HepG2 (cell line): ENCODE results near the gene MYO1E. TPM values are rescaled to one million over a fixed set of nuclear protein-coding genes. Genes with fewer than 3 reads are reported as not detected.

ENCODE experiments used
- ATAC-seq: fragments of 200-7000 bp; cut with Tn5 transposase; 3 replicates; pipeline ENCODE4 v1.9.1; 2020; ENCODE audit warnings: mild to moderate bottlenecking, moderate library complexity
- BruUV-seq: library from RNA; stranded (reverse); fragments of 400-500 nt; replicated peaks from 2 replicates; lab custom pipeline; 2021; lab: Mats Ljungman, UMichigan
- CTCF ChIA-PET: fragments of 300-600 bp; formaldehyde crosslinking; extraction: SDS; loops from one replicate; lab custom pipeline; 2021; ENCODE audit warnings: low total read pairs, inconsistent platforms, low intra/inter-chr PET ratio; lab: Yijun Ruan, JAX
- POLR2A ChIA-PET: fragments of 350-600 bp; sonication (Branson Sonifier 250); formaldehyde crosslinking; loops from one replicate; lab custom pipeline; 2020; ENCODE audit warnings: antibody characterized with exemption, inconsistent platforms; lab: Yijun Ruan, JAX
- DNase-seq: peaks from one replicate; pipeline ENCODE4 v3.0.0-alpha.2; 2015; ENCODE audit warnings: low spot score
- FAIRE-seq: peaks from 3 replicates; lab custom pipeline; 2011; peaks lifted over from hg19 to GRCh38; lab: Jason Lieb, UNC
- H2AFZ ChIP-seq: one replicate; pipeline ENCODE4 v1.6.1; 2011; ENCODE audit warnings: low read length, inconsistent platforms
- H3K27ac ChIP-seq: fragments of 300-600 bp; 3 replicates; pipeline ENCODE4 v1.8.0; 2011; ENCODE audit warnings: mixed run types, mild to moderate bottlenecking, mixed read lengths, low read length, inconsistent platforms; ENCODE audit not compliant: insufficient read depth; ENCODE audit errors: extremely low read length
- H3K27me3 ChIP-seq, 2 experiments: fragments of 200-600 bp in 1 of 2; 2 replicates in 1 of 2; 3 replicates in 1 of 2; pipeline versions ENCODE4 v1.6.0 to v1.8.0; 2011; ENCODE audit warnings: low read length in 2 of 2, mild to moderate bottlenecking in 2 of 2, moderate library complexity in 2 of 2, inconsistent platforms in 1 of 2; ENCODE audit not compliant: insufficient read depth in 2 of 2, control insufficient read depth in 1 of 2
- H3K36me3 ChIP-seq, 2 experiments: fragments of 200-600 bp in 1 of 2; replicated peaks in 1 of 2; 2 replicates in 1 of 2; 3 replicates in 1 of 2; pipeline versions ENCODE4 v1.5.1 to v1.8.0; 2011; ENCODE audit warnings: low read length in 2 of 2, inconsistent platforms in 1 of 2; ENCODE audit not compliant: insufficient read depth in 2 of 2, control insufficient read depth in 1 of 2
- H3K4me1 ChIP-seq: 2 replicates; pipeline ENCODE4 v1.5.1; 2012; ENCODE audit warnings: low read length, inconsistent platforms; ENCODE audit not compliant: insufficient read depth
- H3K4me2 ChIP-seq: 2 replicates; pipeline ENCODE4 v1.6.0; 2011; ENCODE audit warnings: low read depth, low read length, inconsistent platforms
- H3K4me3 ChIP-seq, 3 experiments: fragments of 200-600 bp in 1 of 3; sonication (generic), shearing (Covaris generic) in 1 of 3; replicated peaks in 1 of 3; 2 replicates each; pipeline ENCODE4 v1.5.1; 2011 to 2016; ENCODE audit warnings: low read length in 3 of 3, inconsistent platforms in 2 of 3, low read depth in 2 of 3, mild to moderate bottlenecking in 2 of 3, control low read depth in 1 of 3, mixed read lengths in 1 of 3; ENCODE audit not compliant: insufficient read depth in 1 of 3
- H3K79me2 ChIP-seq: one replicate; pipeline ENCODE4 v1.6.1; 2011; ENCODE audit warnings: low read length, inconsistent platforms; ENCODE audit not compliant: insufficient read depth
- H3K9ac ChIP-seq: 2 replicates; pipeline ENCODE4 v1.6.0; 2011; ENCODE audit warnings: mild to moderate bottlenecking, low read depth, low read length, inconsistent platforms; ENCODE audit not compliant: insufficient read depth
- H3K9me3 ChIP-seq: 2 replicates; pipeline ENCODE4 v1.5.1; 2012; ENCODE audit warnings: mild to moderate bottlenecking, low read length
- H4K20me1 ChIP-seq: 2 replicates; pipeline ENCODE4 v1.6.0; 2011; ENCODE audit warnings: inconsistent platforms, mild to moderate bottlenecking, low read length, moderate library complexity; ENCODE audit not compliant: insufficient read depth
- DNMT1 ChIP-seq: sonication (generic); formaldehyde crosslinking; IDR thresholded peaks from 2 replicates; pipeline ENCODE4 v1.5.1; 2020; ENCODE audit warnings: mild to moderate bottlenecking, missing genetic modification reagents
- HOXA7 ChIP-seq: sonication (generic); formaldehyde crosslinking; IDR thresholded peaks from 2 replicates; pipeline ENCODE4 v1.8.1; 2022; ENCODE audit warnings: mild to moderate bottlenecking, missing genetic modification reagents, moderate library complexity
- KDM5B ChIP-seq: sonication (generic); formaldehyde crosslinking; IDR thresholded peaks from 2 replicates; pipeline ENCODE4 v1.4.0; 2020; ENCODE audit warnings: missing genetic modification reagents, mild to moderate bottlenecking, borderline replicate concordance
- KLF16 ChIP-seq, 2 experiments: sonication (generic) in 1 of 2; formaldehyde crosslinking in 1 of 2; IDR thresholded peaks; 2 replicates each; pipeline versions ENCODE4 v1.6.1 to v1.8.0; 2016 to 2023; ENCODE audit warnings: missing genetic modification reagents in 2 of 2, missing compliant biosample characterization in 1 of 2
- KLF6 ChIP-seq: IDR thresholded peaks from 2 replicates; pipeline ENCODE4 v1.8.0; 2016; ENCODE audit warnings: missing biosample characterization, missing genetic modification reagents
- NFE2L2 ChIP-seq: fragments of 150-350 bp; IDR thresholded peaks from 2 replicates; pipeline ENCODE4 v1.6.1; 2014; ENCODE audit warnings: low read length
- POGZ ChIP-seq: sonication (generic); formaldehyde crosslinking; IDR thresholded peaks from 2 replicates; pipeline ENCODE4 v1.4.0; 2020; ENCODE audit warnings: mild to moderate bottlenecking, missing genetic modification reagents
- RARG ChIP-seq: sonication (generic); formaldehyde crosslinking; IDR thresholded peaks from 2 replicates; pipeline ENCODE4 v1.4.0; 2020; ENCODE audit warnings: low read depth, mild to moderate bottlenecking, missing genetic modification reagents
- RELA ChIP-seq: sonication (generic); formaldehyde crosslinking; IDR thresholded peaks from 2 replicates; pipeline ENCODE4 v1.4.0; 2020; ENCODE audit warnings: missing genetic modification reagents
- SIN3B ChIP-seq: fragments of 150-350 bp; IDR thresholded peaks from 2 replicates; pipeline ENCODE4 v1.6.1; 2014; ENCODE audit warnings: low read length
- THYN1 ChIP-seq: sonication (generic); formaldehyde crosslinking; IDR thresholded peaks from 2 replicates; pipeline ENCODE4 v1.8.1; 2023; ENCODE audit warnings: low read depth, mild to moderate bottlenecking, moderate library complexity, missing genetic modification reagents, borderline replicate concordance
- TP53 ChIP-seq: sonication (generic); formaldehyde crosslinking; conservative IDR thresholded peaks from 2 replicates; pipeline ENCODE4 v1.4.0; 2020; ENCODE audit warnings: missing genetic modification reagents
- ZC3H4 ChIP-seq: sonication (generic); formaldehyde crosslinking; IDR thresholded peaks from 2 replicates; pipeline ENCODE4 v1.4.0; 2020; ENCODE audit warnings: missing genetic modification reagents, borderline replicate concordance
- ZNF10 ChIP-seq: sonication (generic); formaldehyde crosslinking; IDR thresholded peaks from 2 replicates; pipeline ENCODE4 v1.4.0; 2020; ENCODE audit warnings: mild to moderate bottlenecking, low read depth, missing genetic modification reagents, borderline replicate concordance
- ZNF292 ChIP-seq: sonication (generic); formaldehyde crosslinking; IDR thresholded peaks from 2 replicates; pipeline ENCODE4 v1.8.1; 2022; ENCODE audit warnings: mild to moderate bottlenecking, low read depth, missing genetic modification reagents, borderline replicate concordance
- ZNF460 ChIP-seq: sonication (generic); formaldehyde crosslinking; IDR thresholded peaks from 2 replicates; pipeline ENCODE4 v1.5.1; 2020; ENCODE audit warnings: missing genetic modification reagents, mild to moderate bottlenecking, borderline replicate concordance
- ZNF709 ChIP-seq: sonication (generic); formaldehyde crosslinking; IDR thresholded peaks from 2 replicates; pipeline ENCODE4 v1.5.0; 2020; ENCODE audit warnings: mild to moderate bottlenecking, missing genetic modification reagents
- ZNF766 ChIP-seq: sonication (generic); formaldehyde crosslinking; IDR thresholded peaks from 2 replicates; pipeline ENCODE4 v1.5.0; 2020; ENCODE audit warnings: missing genetic modification reagents, borderline replicate concordance
- WGBS: methylation state at CpG from one replicate; pipeline ENCODE4 v1.1.6; 2017; ENCODE audit warnings: low lambda C conversion rate; 5-methylcytosine and 5-hydroxymethylcytosine counted together
- in situ Hi-C: cut with HindIII; loops from 2 replicates; pipeline ENCODE4 v1.10.0; 2017; ENCODE audit warnings: low pct_unique_long_range_greater_than_20kb; ENCODE audit not compliant: extremely low pct_ligation_motif_present
- intact Hi-C: fragments of 100-400 bp; cut with micrococcal nuclease; formaldehyde crosslinking; loops from one replicate; pipeline ENCODE4 v1.10.0; 2022; ENCODE audit not compliant: unreplicated experiment
- polyA plus RNA-seq, 8 experiments: library from polyadenylated mRNA; depleted of rRNA in 3 of 8; stranded (reverse) in 7 of 8; unstranded in 1 of 8; fragments of >200 nt; fragmentation: Illumina TruSeq in 4 of 8; extraction: Trizol in 4 of 8; gene quantifications; 2 replicates each; pipeline versions ENCODE4 v1.2.1 to v1.2.3, GENCODE V29; 2011 to 2016; ENCODE audit warnings: low read depth in 4 of 8, missing spikeins in 1 of 8, mixed read lengths in 1 of 8; ENCODE audit not compliant: insufficient read depth in 1 of 8
- total RNA-seq, 5 experiments: library from RNA; depleted of rRNA; stranded (reverse); fragments of >200 nt; fragmentation: Illumina TruSeq; extraction: Trizol; gene quantifications; 2 replicates each; pipeline ENCODE4 v1.2.3, GENCODE V29; 2016; ENCODE audit warnings: low read depth in 1 of 5
- TF ChIP-seq, protein P1 (sequence below): sonication (generic); formaldehyde crosslinking; conservative IDR thresholded peaks from 2 replicates; pipeline ENCODE4 v1.4.0; 2020; ENCODE audit warnings: missing genetic modification reagents

MYO1E gene
- total and polyA plus RNA-seq, 2 of the 13 experiments (the other 11 are each of a cell fraction or from before 2014, with no cell fraction given) = 15.7 to 25.1 TPM

- no peak overlapping the region for H3K4me2 ChIP-seq
- intact Hi-C loops = no loop called here
- DNase-seq = no peak
Measured at GRCh38 chr15:59294574-59295260, 78.0 kb downstream of the MYO1E start.

More at GRCh38 chr15:59294574-59295260, 78.0 kb downstream of the MYO1E start:
- FAIRE-seq = no peak
- Histone ChIP-seq H3K4me3 (no peak overlapping the region), H3K9ac (no peak overlapping the region), H2AFZ (no peak overlapping the region), H3K9me3 (no peaks in the 10 kb centered on the region), H3K27ac (no peak overlapping the region), H4K20me1 (no peaks in the 10 kb centered on the region)
- no peak for ATAC-seq
- CTCF ChIA-PET = no interaction called here
- in situ Hi-C loops = no loop called here
- no TSS peak for BruUV-seq
- 97% methylated on average over 3 of the region's 3 CpGs for WGBS
- TF ChIP-seq ZNF10 (no peak), POGZ (CRISPR knock-in tag) (no peak), RARG (CRISPR knock-in tag) (no peak), HOXA7 (CRISPR knock-in tag) (no peak), TP53 (CRISPR knock-in tag) (no peak), ZNF460 (CRISPR knock-in tag) (no peak), NFE2L2 (no peak), ZNF766 (CRISPR knock-in tag) (no peak), ZC3H4 (CRISPR knock-in tag) (no peak), KDM5B (CRISPR knock-in tag) (no peak), DNMT1 (CRISPR knock-in tag) (no peak), ZNF709 (CRISPR knock-in tag) (no peak), KLF16 (CRISPR knock-in tag; IDR thresholded peaks at IDR 0.05) (no peak), RELA (CRISPR knock-in tag) (no peak), THYN1 (CRISPR knock-in tag) (no peak), KLF6 (CRISPR knock-in tag) (no peak), ZNF292 (CRISPR knock-in tag) (no peak), SIN3B (no peak)
- TF ChIP-seq, protein P1, sequence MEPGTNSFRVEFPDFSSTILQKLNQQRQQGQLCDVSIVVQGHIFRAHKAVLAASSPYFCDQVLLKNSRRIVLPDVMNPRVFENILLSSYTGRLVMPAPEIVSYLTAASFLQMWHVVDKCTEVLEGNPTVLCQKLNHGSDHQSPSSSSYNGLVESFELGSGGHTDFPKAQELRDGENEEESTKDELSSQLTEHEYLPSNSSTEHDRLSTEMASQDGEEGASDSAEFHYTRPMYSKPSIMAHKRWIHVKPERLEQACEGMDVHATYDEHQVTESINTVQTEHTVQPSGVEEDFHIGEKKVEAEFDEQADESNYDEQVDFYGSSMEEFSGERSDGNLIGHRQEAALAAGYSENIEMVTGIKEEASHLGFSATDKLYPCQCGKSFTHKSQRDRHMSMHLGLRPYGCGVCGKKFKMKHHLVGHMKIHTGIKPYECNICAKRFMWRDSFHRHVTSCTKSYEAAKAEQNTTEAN (CRISPR knock-in tag) = no peak
- TF ChIP-seq, all 625 proteins: peak for 0
- POLR2A ChIA-PET = no interaction called here
- peaks cover 27% of the 10 kb centered on the region for H3K4me1 ChIP-seq
- peaks cover 4% of the 10 kb centered on the region for H3K79me2 ChIP-seq
- no peaks in the 10 kb centered on the region for H3K27me3 ChIP-seq
- H3K36me3 ChIP-seq = no peaks in the 10 kb centered on the region
